ENCODE data around the gene RPS3A.

RPS3A gene

GRCh38 chr4:151153585-151153984 is 54.2 kb downstream of the RPS3A start:
- TF ChIP-seq, protein P1, sequence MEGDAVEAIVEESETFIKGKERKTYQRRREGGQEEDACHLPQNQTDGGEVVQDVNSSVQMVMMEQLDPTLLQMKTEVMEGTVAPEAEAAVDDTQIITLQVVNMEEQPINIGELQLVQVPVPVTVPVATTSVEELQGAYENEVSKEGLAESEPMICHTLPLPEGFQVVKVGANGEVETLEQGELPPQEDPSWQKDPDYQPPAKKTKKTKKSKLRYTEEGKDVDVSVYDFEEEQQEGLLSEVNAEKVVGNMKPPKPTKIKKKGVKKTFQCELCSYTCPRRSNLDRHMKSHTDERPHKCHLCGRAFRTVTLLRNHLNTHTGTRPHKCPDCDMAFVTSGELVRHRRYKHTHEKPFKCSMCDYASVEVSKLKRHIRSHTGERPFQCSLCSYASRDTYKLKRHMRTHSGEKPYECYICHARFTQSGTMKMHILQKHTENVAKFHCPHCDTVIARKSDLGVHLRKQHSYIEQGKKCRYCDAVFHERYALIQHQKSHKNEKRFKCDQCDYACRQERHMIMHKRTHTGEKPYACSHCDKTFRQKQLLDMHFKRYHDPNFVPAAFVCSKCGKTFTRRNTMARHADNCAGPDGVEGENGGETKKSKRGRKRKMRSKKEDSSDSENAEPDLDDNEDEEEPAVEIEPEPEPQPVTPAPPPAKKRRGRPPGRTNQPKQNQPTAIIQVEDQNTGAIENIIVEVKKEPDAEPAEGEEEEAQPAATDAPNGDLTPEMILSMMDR (conservative IDR thresholded peaks at IDR 0.05; ENCODE audit: low read length), result no peak
- DNase-seq (ENCODE audit: low read depth), result no peak
- no peak overlapping the region for H3K4me3 ChIP-seq (ENCODE audit: low read length)

Data from AG10803 (cell line).